Type B pancreatic cell (in vitro differentiated cells): Measurements from ENCODE around the gene INTS13. TPM values are rescaled to one million over a fixed set of nuclear protein-coding genes. Genes with fewer than 3 reads are reported as not detected.
"Not testable (repeated sequence)": the region's sequence is repeated elsewhere in the genome, so short reads cannot be mapped to it uniquely, and the experiment has no call there.

Experiments
- DNase-seq: peaks from one replicate; pipeline ENCODE4 v3.0.0; 2021; ENCODE audit warnings: mixed read lengths; ENCODE audit not compliant: unreplicated experiment; ENCODE audit errors: extremely low spot score
- H3K27ac Mint-ChIP-seq: 2 replicates; pipeline ENCODE4 v1.8.0; 2021; ENCODE audit warnings: mild to moderate bottlenecking, mixed read lengths
- H3K27me3 Mint-ChIP-seq: 2 replicates; pipeline ENCODE4 v1.8.0; 2021; ENCODE audit warnings: mixed read lengths
- H3K36me3 Mint-ChIP-seq: 2 replicates; pipeline ENCODE4 v1.8.0; 2021; ENCODE audit warnings: mixed read lengths
- H3K4me1 Mint-ChIP-seq: one replicate; pipeline ENCODE4 v1.8.0; 2021; ENCODE audit warnings: mixed read lengths; ENCODE audit not compliant: unreplicated experiment
- H3K4me3 Mint-ChIP-seq: 2 replicates; pipeline ENCODE4 v1.8.0; 2021; ENCODE audit warnings: mild to moderate bottlenecking, mixed read lengths
- H3K9me3 Mint-ChIP-seq: 2 replicates; pipeline ENCODE4 v1.8.0; 2021; ENCODE audit warnings: mixed read lengths
- CTCF ChIP-seq: fragments of 200-600 bp; sonication (generic); conservative IDR thresholded peaks from 2 replicates; pipeline ENCODE4 v1.5.0; 2021; ENCODE audit warnings: antibody characterized with exemption, mild to moderate bottlenecking
- total RNA-seq: library from RNA; stranded (reverse); gene quantifications from 2 replicates; pipeline ENCODE4 v1.2.1, GENCODE V29; 2021; ENCODE audit warnings: low replicate concordance

Gene INTS13
- total RNA-seq, 1 donor from 2014 or later: 30.3 TPM

DNA sequence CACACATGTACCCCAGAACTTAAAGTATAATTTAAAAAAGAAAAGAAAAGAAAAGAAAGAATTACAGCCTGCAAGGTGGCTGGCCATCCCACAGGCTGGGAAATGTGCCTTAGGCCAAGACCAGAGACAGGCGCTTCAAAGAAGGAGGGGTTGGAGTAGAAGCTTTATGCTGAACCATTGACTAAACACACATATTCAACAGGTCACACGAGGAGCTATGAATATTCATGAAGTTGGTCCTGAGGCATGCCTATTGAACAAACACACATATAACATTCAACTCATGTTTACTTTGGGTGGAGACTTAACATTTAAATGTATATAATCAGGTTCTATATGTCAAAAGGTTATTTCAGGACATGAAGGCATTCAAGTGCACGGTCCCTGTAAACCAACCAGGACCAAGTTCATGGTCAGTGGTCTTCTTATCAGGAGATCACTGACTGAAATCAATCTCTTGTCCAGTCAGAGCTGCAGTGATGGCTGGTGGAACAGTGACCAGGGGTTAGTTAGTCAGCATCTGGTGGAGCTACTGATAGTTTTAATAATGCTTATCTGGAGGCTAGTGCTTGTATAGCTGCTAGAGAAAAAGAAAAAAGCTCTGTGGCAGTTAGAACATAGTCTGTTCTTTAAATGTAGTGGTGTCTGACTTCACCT, 69.2 kb downstream of the INTS13 start:
- H3K27ac Mint-ChIP-seq: no peak overlapping the region

GRCh38 chr12:26867080-26867479, 70.7 kb downstream of the INTS13 start:
- no peak for DNase-seq
- Mint-ChIP-seq H3K27me3 (no peaks in the 10 kb centered on the region), H3K9me3 (no peaks in the 10 kb centered on the region), H3K36me3 (peaks cover 4% of the 10 kb centered on the region), H3K27ac (no peak overlapping the region), H3K4me3 (no peak overlapping the region), H3K4me1 (peaks cover 5% of the 10 kb centered on the region)
- no peak for TF ChIP-seq CTCF

More for the DNA sequence above, 69.2 kb downstream of the INTS13 start:
- TF ChIP-seq CTCF: no peak
- Mint-ChIP-seq H3K36me3 (peaks cover under 1% of the 10 kb centered on the region), H3K4me1 (peaks cover 9% of the 10 kb centered on the region), H3K27me3 (no peaks in the 10 kb centered on the region), H3K9me3 (no peaks in the 10 kb centered on the region), H3K4me3 (no peak overlapping the region)
- DNase-seq: no peak

- H3K36me3 Mint-ChIP-seq: peaks cover 4% of the 10 kb centered on the region
- H3K9me3 Mint-ChIP-seq: no peaks in the 10 kb centered on the region
- H3K27ac Mint-ChIP-seq: no peak overlapping the region
- no peaks in the 10 kb centered on the region for H3K27me3 Mint-ChIP-seq
- H3K4me1 Mint-ChIP-seq: no peaks in the 10 kb centered on the region
- peak; percentile 43 for TF ChIP-seq CTCF
- no peak for DNase-seq
- H3K4me3 Mint-ChIP-seq: no peak overlapping the region
These were observed 74.3 kb downstream of the INTS13 start for GRCh38 chr12:26863515-26863914.

GRCh38 chr12:26862787-26863186, 75.0 kb downstream of the INTS13 start:
- not testable (repeated sequence) for H3K4me1 Mint-ChIP-seq, H3K27me3 Mint-ChIP-seq, H3K9me3 Mint-ChIP-seq, H3K27ac Mint-ChIP-seq, DNase-seq, H3K4me3 Mint-ChIP-seq, H3K36me3 Mint-ChIP-seq

GRCh38 chr12:26861690-26862089, 76.1 kb downstream of the INTS13 start:
- Mint-ChIP-seq H3K4me3 (no peak overlapping the region), H3K36me3 (peaks cover 4% of the 10 kb centered on the region), H3K27ac (no peak overlapping the region), H3K4me1 (no peaks in the 10 kb centered on the region), H3K9me3 (no peaks in the 10 kb centered on the region), H3K27me3 (no peaks in the 10 kb centered on the region)
- DNase-seq: no peak
- TF ChIP-seq CTCF: no peak

DNA sequence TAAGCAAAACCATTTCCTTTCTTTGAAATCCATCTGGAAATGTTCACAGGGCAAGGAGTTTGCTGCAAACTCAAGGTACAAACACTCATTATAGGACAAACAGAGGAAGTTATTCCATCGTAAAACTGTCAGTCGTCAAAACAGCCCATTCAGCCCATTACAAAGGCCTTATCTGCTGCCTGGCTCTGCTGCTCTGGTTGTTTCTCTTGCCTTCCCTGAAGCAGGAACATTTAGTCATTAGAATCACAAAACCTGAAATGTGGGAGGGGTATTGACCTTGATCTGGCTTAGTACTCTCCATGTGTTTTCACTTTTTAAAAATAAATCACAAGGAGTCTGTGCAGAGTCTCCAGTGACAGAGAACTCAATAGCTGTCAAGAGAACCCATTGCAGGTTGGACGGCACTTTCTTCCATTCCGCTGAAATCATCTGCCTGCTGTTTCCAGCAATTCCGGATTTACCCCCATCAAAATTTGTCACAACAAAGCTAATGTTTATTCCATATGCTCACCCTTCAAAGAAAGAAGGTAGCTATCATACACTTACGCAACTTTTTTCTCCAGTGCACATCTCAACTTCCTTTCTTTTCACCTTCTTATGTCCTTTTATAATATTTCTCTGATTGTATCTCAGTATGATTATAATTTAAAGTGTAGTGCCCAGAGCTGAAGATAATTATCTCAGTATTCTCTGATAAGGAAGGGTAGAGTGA, 80.2 kb downstream of the INTS13 start:
- H3K9me3 Mint-ChIP-seq: no peaks in the 10 kb centered on the region
- no peak for TF ChIP-seq CTCF
- peaks cover 5% of the 10 kb centered on the region for H3K4me1 Mint-ChIP-seq
- no peak overlapping the region for H3K4me3 Mint-ChIP-seq
- no peaks in the 10 kb centered on the region for H3K36me3 Mint-ChIP-seq
- no peak for DNase-seq
- H3K27me3 Mint-ChIP-seq: no peaks in the 10 kb centered on the region
- H3K27ac Mint-ChIP-seq: peak overlapping the region; percentile 51
